Peyer's patch (tissue), 4 donors: Measurements from ENCODE around the gene AP1M2. TPM values are rescaled to one million over a fixed set of nuclear protein-coding genes. Genes with fewer than 3 reads are reported as not detected.

Experiments used
- DNase-seq, 3 donors: peaks; one replicate each; pipeline ENCODE4 v3.0.0-alpha.2; 2017 to 2019
- H3K27ac ChIP-seq, 4 donors: fragments of 200-600 bp; sonication (generic); one replicate each; pipeline ENCODE4 v1.5.1; 2016 to 2019
- H3K27me3 ChIP-seq, 2 donors: fragments of 200-600 bp; sonication (generic); one replicate each; pipeline ENCODE4 v1.5.1; 2019
- H3K36me3 ChIP-seq, 3 donors: fragments of 200-600 bp; sonication (generic); one replicate each; pipeline ENCODE4 v1.5.1; 2016 to 2019
- H3K4me1 ChIP-seq, 4 donors: fragments of 200-600 bp; sonication (generic); one replicate each; pipeline ENCODE4 v1.5.1; 2016 to 2019
- H3K4me3 ChIP-seq, 4 donors: fragments of 200-600 bp; sonication (generic); 1 replicate in 3 of 4; 2 replicates in 1 of 4; pipeline ENCODE4 v1.5.1; 2016 to 2019; ENCODE audit warnings: mild to moderate bottlenecking in 1 of 4
- H3K9me3 ChIP-seq, 4 donors: fragments of 200-600 bp; sonication (generic); one replicate each; pipeline ENCODE4 v1.5.1; 2016 to 2019; ENCODE audit warnings: mild to moderate bottlenecking in 1 of 4
- CTCF ChIP-seq, 6 experiments: fragments of 450-650 bp in 4 of 6; fragments of 200-600 bp in 2 of 6; sonication (generic) in 1 of 6; IDR thresholded peaks; one replicate each; pipeline ENCODE4 v1.5.1; 2017 to 2019; ENCODE audit warnings: antibody characterized with exemption in 6 of 6, mild to moderate bottlenecking in 3 of 6, moderate library complexity in 1 of 6
- POLR2A ChIP-seq, 2 donors: fragments of 450-650 bp; IDR thresholded peaks; one replicate each; pipeline ENCODE4 v1.5.1; 2017; ENCODE audit warnings: antibody characterized with exemption in 2 of 2, mild to moderate bottlenecking in 2 of 2, moderate library complexity in 2 of 2
- total RNA-seq, 4 donors: library from RNA; depleted of rRNA; stranded (reverse); fragments of >200 nt; gene quantifications; one replicate each; pipeline ENCODE4 v1.1.0, GENCODE V29; 2016

The AP1M2 gene
- total RNA-seq, 4 donors from 2014 or later: 60.2 to 102 (median 82.5) TPM

DNA sequence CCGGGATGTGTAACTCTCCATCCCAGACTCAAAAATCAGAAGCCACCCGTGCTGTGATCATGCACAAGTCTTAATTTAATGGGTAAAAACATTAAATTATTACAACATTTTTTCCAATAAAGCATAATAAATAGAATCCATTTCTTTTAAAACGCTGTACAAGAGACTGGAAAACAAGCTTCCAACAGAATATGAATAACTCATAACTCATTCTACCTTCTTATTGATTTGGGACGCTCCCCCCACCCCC lies 20.8 kb downstream of the AP1M2 start:
- no peaks in the 10 kb centered on the region for H3K27me3 ChIP-seq
- peak overlapping the region; percentile 81 to 94 (median 88) for H3K27ac ChIP-seq
- TF ChIP-seq CTCF (IDR thresholded peaks at IDR 0.05) (no peak), POLR2A (IDR thresholded peaks at IDR 0.05) (no peak)
- peak overlapping the region; percentile 66 to 81 (median 76) for H3K4me3 ChIP-seq
- H3K9me3 ChIP-seq: no peaks in the 10 kb centered on the region
- H3K4me1 ChIP-seq: peaks cover 0 to 39% (median 29%) of the 10 kb centered on the region in 4 donors
- peaks cover 0 to 11% (median 0%) of the 10 kb centered on the region in 3 donors for H3K36me3 ChIP-seq
- DNase-seq: no peak

GRCh38 chr19:10565567-10566407 lies 21.3 kb downstream of the AP1M2 start, which contains the start of gene KRI1:
TSS of gene KRI1 (minus strand) at chr19:10566010. CDS start at chr19:10565999, 11 bp downstream.
- no peaks in the 10 kb centered on the region for H3K9me3 ChIP-seq
- DNase-seq: peak; percentile 98 to 100 (median 99)
- peak within 1 kb of the TSS; percentile 66 to 81 (median 76) for H3K4me3 ChIP-seq
- peaks cover 0 to 39% (median 29%) of the 10 kb centered on the region in 4 donors for H3K4me1 ChIP-seq
- H3K36me3 ChIP-seq: peaks cover 0 to 16% (median 0%) of the 10 kb centered on the region in 3 donors
- TF ChIP-seq CTCF (IDR thresholded peaks at IDR 0.05) (peak; percentile 19 to 74 (median 68)), POLR2A (IDR thresholded peaks at IDR 0.05) (peak; percentile 74 to 77)
- H3K27me3 ChIP-seq: no peaks in the 10 kb centered on the region
- peak within 1 kb of the TSS; percentile 81 to 94 (median 88) for H3K27ac ChIP-seq

DNA sequence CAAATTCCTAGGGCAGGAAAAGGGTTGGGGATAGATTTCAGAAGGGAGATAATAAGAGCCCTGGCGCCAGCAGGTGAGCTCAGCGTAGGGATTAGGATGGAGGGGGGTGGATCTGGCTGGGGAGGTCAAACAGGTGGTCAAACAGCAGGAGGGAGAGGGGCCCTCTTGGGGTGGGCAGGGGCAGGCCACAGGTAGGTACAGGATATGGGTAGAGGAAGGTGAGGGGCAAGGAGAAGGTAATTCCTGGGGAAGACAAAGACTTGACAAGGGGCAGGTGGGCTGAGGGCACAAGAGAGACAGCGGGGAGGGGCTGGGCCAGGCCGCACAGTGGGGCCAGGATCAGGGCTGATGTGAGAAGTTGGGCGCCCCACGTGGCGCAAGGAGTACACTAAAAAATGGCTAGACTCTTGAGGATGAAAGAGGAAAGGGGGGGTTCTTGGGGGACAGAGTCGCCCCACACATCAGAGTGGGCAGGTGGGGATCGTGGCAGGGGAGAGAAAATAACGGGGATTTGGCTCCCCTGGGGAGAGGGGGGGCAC lies 22.0 kb downstream of the AP1M2 start:
- peaks cover 0 to 23% (median 0%) of the 10 kb centered on the region in 3 donors for H3K36me3 ChIP-seq
- peak in 2 of 3 donors; percentile 70 to 78 for DNase-seq
- no peaks in the 10 kb centered on the region for H3K9me3 ChIP-seq
- peak overlapping the region; percentile 66 to 81 (median 76) for H3K4me3 ChIP-seq
- peak overlapping the region; percentile 81 to 94 (median 88) for H3K27ac ChIP-seq
- no peaks in the 10 kb centered on the region for H3K27me3 ChIP-seq
- peak in 3 of 6 experiments; percentile 11 to 24 (median 21) for TF ChIP-seq CTCF (IDR thresholded peaks at IDR 0.05)
- TF ChIP-seq POLR2A (IDR thresholded peaks at IDR 0.05): no peak
- peaks cover 0 to 39% (median 29%) of the 10 kb centered on the region in 4 donors for H3K4me1 ChIP-seq

DNA sequence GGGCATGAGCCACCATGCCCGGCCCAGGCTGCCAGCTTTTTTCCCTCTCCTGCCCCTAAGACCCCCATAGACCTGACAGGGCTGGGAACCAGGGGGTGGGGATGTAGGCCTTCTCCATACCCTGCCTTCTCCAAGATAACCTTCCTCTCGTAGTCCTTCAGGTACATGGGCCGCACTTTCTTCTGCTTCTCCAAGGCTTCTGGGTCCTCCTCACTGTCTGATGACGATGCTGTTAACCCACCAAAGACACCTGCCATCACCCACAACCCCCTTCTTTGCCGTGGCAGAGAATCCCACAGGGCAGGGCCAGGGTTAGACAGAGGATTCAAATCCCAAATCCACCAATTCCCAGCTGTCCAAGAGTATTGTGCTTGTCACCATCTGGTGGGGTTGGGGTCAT lies 24.5 kb downstream of the AP1M2 start:
- no peak overlapping the region for H3K4me3 ChIP-seq
- H3K36me3 ChIP-seq: peaks cover 0 to 48% (median 0%) of the 10 kb centered on the region in 3 donors
- no peaks in the 10 kb centered on the region for H3K27me3 ChIP-seq
- H3K4me1 ChIP-seq: peaks cover 0 to 23% (median 22%) of the 10 kb centered on the region in 4 donors
- H3K9me3 ChIP-seq: no peaks in the 10 kb centered on the region
- TF ChIP-seq POLR2A (IDR thresholded peaks at IDR 0.05): no peak
- no peak for TF ChIP-seq CTCF (IDR thresholded peaks at IDR 0.05)
- DNase-seq: no peak
- H3K27ac ChIP-seq: no peak overlapping the region

GRCh38 chr19:10560154-10560553 lies 27.0 kb downstream of the AP1M2 start:
- TF ChIP-seq CTCF (IDR thresholded peaks at IDR 0.05) (no peak), POLR2A (IDR thresholded peaks at IDR 0.05) (no peak)
- DNase-seq: no peak
- no peak overlapping the region for H3K4me3 ChIP-seq
- H3K27ac ChIP-seq: no peak overlapping the region
- peaks cover 0 to 69% (median 0%) of the 10 kb centered on the region in 3 donors for H3K36me3 ChIP-seq
- H3K4me1 ChIP-seq: peaks cover 0 to 7% (median 6%) of the 10 kb centered on the region in 4 donors
- no peaks in the 10 kb centered on the region for H3K27me3 ChIP-seq
- no peaks in the 10 kb centered on the region for H3K9me3 ChIP-seq
